Motor neuron (in vitro differentiated cells): ENCODE results near the gene MEX3B. TPM values are rescaled to one million over a fixed set of nuclear protein-coding genes. Genes with fewer than 3 reads are reported as not detected.

ENCODE experiments used
- ATAC-seq, 8 experiments: fragments of 200-7000 bp; cut with Tn5 transposase; replicated peaks in 6 of 8; 2 replicates each; pipeline ENCODE4 v1.8.0; 2021; ENCODE audit warnings: mild to moderate bottlenecking in 8 of 8, moderate library complexity in 8 of 8
- H3K27ac ChIP-seq, 2 donors: fragments of 250-450 bp; sonication (Bioruptor Pico); 2 replicates each; pipeline ENCODE4 v1.9.0; 2021; ENCODE audit warnings: antibody characterized with exemption in 2 of 2, mild to moderate bottlenecking in 2 of 2, moderate library complexity in 1 of 2
- H3K4me1 ChIP-seq, 2 donors: fragments of 250-450 bp; sonication (Bioruptor Pico); replicated peaks in 1 of 2; 2 replicates each; pipeline ENCODE4 v1.6.1; 2021; ENCODE audit warnings: antibody characterized with exemption in 2 of 2, mild to moderate bottlenecking in 2 of 2, moderate library complexity in 1 of 2
- H3K4me3 ChIP-seq, 5 donors: fragments of 250-450 bp; sonication (Bioruptor Pico); 2 replicates each; pipeline ENCODE4 v1.9.0; 2021; ENCODE audit warnings: antibody characterized with exemption in 5 of 5, mild to moderate bottlenecking in 5 of 5, moderate library complexity in 4 of 5
- WGBS, 10 experiments: fragments of 450-650 bp; shearing (Covaris generic); methylation state at CpG; one replicate each; pipeline ENCODE4 v1.0.0; 2022; 5-methylcytosine and 5-hydroxymethylcytosine counted together
- in situ Hi-C, 9 experiments: fragments of 400-800 bp; cut with MboI; loops; one replicate each; pipeline ENCODE4 v1.15.0; 2021; ENCODE audit warnings: low sequenced_read_pairs in 9 of 9, low pct_unique_long_range_greater_than_20kb in 2 of 9; ENCODE audit not compliant: unreplicated experiment in 9 of 9
- total RNA-seq, 8 experiments: library from RNA; unstranded; fragments of 300-600 nt; gene quantifications; 2 replicates each; pipeline versions ENCODE4 v1.2.3 to v1.2.4, GENCODE V29; 2022

The MEX3B gene
- total RNA-seq = 10 to 100 TPM in 7 of 8 experiments, 1 to 10 TPM in 1; 4.2 to 58.4 (median 27.9) TPM

DNA sequence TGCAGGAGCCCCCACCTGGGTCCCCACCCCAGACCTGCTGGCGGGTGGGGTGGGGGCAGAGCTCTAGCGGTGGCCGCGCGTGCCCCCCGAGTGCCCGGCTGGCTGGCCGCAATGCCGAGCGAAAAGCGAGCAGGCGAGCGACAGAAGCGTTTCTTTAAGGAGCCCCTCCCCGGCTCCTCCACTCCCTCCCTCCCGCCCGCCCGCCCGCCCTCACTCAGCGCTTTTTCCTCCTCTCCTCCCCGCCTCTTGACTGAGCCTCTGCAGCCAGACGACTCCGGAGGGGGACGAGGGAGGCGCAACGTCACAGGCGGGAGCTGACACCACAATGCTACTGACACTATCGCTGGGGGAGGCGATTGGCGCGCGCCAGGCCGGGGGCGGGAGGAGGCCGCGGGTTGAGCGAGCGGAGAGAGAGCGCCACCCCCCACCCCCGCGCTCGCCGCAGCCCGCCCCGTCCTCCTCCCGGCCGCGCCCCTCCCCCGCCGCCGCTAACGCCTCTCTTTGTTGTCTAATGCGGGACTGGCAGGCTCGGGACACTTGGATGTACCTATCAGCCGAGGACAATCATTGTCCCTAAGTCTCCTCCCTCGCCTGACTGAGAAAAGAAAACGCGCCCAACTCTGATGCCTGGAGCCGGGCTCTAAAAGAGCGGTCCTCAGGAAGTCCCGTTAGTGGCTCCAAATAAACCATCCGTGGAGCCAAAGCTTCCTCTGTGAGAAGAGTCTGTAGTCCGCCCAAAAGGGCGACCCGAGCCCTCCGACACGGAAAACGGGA lies at the start of gene MEX3B:
TSS of gene MEX3B (minus strand) at position 127 of the 774 bp plus-strand sequence. CDS start 313 bp downstream, outside the sequence.
- peaks cover 14 to 24% of the 10 kb centered on the region in 2 donors for H3K4me1 ChIP-seq
- peak; percentile 59 to 78 (median 72) for ATAC-seq
- in situ Hi-C loops = no loop called here
- peak within 1 kb of the TSS; percentile 84 to 100 (median 97) for H3K4me3 ChIP-seq
- 0% methylated on average over 2 of the region's 68 CpGs; no CpG with 5 or more reads in 9 of the 10 experiments for WGBS, 10 experiments
- H3K27ac ChIP-seq = peak within 1 kb of the TSS; percentile 96 to 99

GRCh38 chr15:82093774-82094211 lies 48.0 kb upstream of the MEX3B start:
- WGBS, 10 experiments = 33 to 89% (median 70%) methylated on average over 1 to 13 of the region's 13 CpGs; no CpG with 5 or more reads in 2 of the 10 experiments
- Histone ChIP-seq H3K4me1 (no peaks in the 10 kb centered on the region), H3K4me3 (no peak overlapping the region), H3K27ac (no peak overlapping the region)
- in situ Hi-C loops = no loop called here
- ATAC-seq = peak in 7 of 8 experiments; percentile 39 to 100 (median 86)

GRCh38 chr15:82093325-82093724 lies 47.5 kb upstream of the MEX3B start:
- no peak for ATAC-seq
- H3K27ac ChIP-seq = no peak overlapping the region
- no peak overlapping the region for H3K4me3 ChIP-seq
- no peaks in the 10 kb centered on the region for H3K4me1 ChIP-seq
- in situ Hi-C loops = no loop called here
- WGBS, 10 experiments = 70 to 100% methylated on average over 1 to 3 of the region's 5 CpGs; no CpG with 5 or more reads in 8 of the 10 experiments

GRCh38 chr15:82091636-82092140 lies 45.9 kb upstream of the MEX3B start:
- Histone ChIP-seq H3K27ac (no peak overlapping the region), H3K4me3 (no peak overlapping the region), H3K4me1 (no peaks in the 10 kb centered on the region)
- in situ Hi-C loops = no loop called here
- no peak for ATAC-seq
- WGBS, 10 experiments = 63 to 100% (median 78%) methylated on average over 1 to 3 of the region's 3 CpGs; no CpG with 5 or more reads in 4 of the 10 experiments

DNA sequence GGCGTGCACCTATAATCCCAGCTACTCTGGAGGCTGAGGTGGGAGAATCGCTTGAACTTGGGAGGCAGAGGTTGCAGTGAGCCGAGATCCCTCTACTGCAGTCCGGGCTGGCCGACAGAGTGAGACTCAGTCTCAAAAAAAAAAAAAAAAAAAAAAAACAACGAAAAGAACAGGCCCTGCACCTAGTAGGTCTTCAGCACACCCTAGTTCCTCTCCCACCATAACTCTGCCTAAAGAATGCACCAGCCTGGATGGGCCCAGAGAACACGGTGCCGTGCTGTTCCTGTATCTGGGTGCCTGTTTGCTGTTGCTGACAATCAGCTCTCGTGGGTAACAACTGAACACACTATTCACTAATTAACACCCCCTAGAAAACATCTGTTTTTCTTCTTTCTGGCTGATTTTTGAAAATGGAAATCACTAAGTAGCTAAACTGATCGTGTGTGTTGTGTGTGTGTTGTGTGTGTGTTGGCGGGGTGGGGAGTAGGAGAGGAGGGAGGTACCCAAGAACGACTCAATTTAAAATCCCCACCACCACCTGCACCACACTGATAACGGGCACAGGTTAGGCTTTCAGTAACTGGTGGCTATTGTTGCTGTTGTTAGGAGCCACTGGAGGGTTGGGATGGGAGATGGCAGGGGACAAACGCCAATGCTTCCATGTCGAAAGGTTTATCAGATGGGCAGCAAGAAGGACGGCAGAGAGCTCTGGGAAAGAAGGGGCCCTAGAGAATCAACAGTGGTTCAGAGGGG lies 40.6 kb upstream of the MEX3B start:
- Histone ChIP-seq H3K4me1 (no peaks in the 10 kb centered on the region), H3K27ac (no peak overlapping the region), H3K4me3 (no peak overlapping the region)
- in situ Hi-C loops = no loop called here
- 47 to 87% (median 79%) methylated on average over 2 to 8 of the region's 16 CpGs; no CpG with 5 or more reads in 1 of the 10 experiments for WGBS, 10 experiments
- no peak for ATAC-seq

DNA sequence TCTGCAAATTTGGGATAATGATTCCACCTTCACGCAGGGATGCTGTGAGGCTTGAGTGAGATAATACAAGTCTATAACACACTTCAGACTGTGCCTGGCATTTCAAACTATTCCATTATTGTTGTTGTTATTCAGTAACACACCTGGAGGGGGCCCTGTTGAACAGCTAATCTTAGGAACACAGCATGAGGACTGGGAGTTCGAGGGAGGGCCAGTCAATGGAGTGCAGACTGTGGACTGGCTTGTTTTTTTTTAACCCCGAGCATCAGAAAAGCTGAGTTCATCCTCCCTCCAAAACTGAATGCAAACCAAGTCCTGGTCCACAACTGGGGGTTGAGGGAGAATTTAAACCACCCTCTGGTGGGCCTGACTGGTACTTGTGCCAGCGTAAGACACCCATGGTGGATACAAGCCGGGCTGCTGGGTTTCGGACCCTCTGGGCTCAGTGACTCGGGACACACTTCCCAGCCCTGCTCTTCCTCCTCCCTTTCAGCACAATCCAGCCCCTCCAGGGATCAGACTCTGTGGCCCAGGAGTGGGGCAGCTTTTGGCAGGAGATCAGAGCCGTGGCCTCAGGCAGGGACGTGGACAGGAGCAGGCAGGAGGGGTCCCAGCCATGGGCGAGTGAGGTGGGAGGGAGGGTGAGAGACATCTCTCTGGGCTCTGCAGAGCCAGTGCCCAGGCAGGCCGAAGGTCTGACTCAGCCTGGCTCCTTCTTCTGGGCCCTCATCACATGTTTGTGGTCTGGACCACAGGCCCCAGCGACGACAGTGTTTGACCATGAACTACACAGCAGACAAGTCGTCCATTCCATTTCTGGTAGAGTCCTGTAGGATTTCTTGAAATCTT lies 36.3 kb upstream of the MEX3B start:
- H3K4me1 ChIP-seq = no peaks in the 10 kb centered on the region
- H3K27ac ChIP-seq = no peak overlapping the region
- in situ Hi-C loops = no loop called here
- ATAC-seq = peak in 4 of 8 experiments; percentile 48 to 65 (median 59)
- H3K4me3 ChIP-seq = no peak overlapping the region
- 25 to 93% (median 82%) methylated on average over 1 to 10 of the region's 14 CpGs; no CpG with 5 or more reads in 2 of the 10 experiments for WGBS, 10 experiments

GRCh38 chr15:82080774-82081173 lies 35.0 kb upstream of the MEX3B start:
- Histone ChIP-seq H3K4me3 (no peak overlapping the region), H3K4me1 (no peaks in the 10 kb centered on the region), H3K27ac (no peak overlapping the region)
- in situ Hi-C loops = no loop called here
- WGBS, 10 experiments = 0 to 100% (median 63%) methylated on average over 1 to 4 of the region's 6 CpGs; no CpG with 5 or more reads in 4 of the 10 experiments
- no peak for ATAC-seq

DNA sequence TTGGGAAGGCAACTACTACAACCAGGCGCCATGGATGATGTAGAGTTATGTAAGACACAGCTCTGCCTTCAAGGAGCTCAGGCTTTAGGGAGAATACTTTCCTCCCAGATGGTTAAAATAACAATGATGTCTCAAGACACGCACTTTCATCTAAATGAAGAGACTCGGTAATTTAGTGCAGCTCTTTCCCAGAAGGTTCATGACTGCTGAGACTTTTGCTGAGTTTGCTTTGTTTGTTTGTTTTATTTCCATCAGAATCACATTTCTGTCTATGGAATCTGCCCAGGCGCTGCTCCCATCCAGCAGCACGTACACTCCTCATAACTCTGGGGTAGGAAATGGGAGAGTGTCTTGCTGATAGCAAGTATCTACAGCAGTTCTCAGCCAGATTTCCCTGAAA lies 33.9 kb upstream of the MEX3B start:
- in situ Hi-C loops = no loop called here
- Histone ChIP-seq H3K4me1 (no peaks in the 10 kb centered on the region), H3K27ac (no peak overlapping the region), H3K4me3 (no peak overlapping the region)
- peak in 1 of 8 experiments; percentile 15 for ATAC-seq
- WGBS, 10 experiments = 3 to 100% (median 60%) methylated on average over 1 to 5 of the region's 5 CpGs; no CpG with 5 or more reads in 4 of the 10 experiments

- H3K27ac ChIP-seq = no peak overlapping the region
- in situ Hi-C loops = loop anchor here in 1 of 9 experiments (25.0 kb wide), 1 partner anchor 112 kb away; no protein-coding TSS in a partner anchor
- H3K4me3 ChIP-seq = no peak overlapping the region
- WGBS, 10 experiments = 13 to 100% (median 86%) methylated on average over 1 of the region's 1 CpG; no CpG with 5 or more reads in 5 of the 10 experiments
- ATAC-seq = peak in 1 of 8 experiments; percentile 46
- no peaks in the 10 kb centered on the region for H3K4me1 ChIP-seq
Observed at GRCh38 chr15:82074610-82075009, 28.8 kb upstream of the MEX3B start.

DNA sequence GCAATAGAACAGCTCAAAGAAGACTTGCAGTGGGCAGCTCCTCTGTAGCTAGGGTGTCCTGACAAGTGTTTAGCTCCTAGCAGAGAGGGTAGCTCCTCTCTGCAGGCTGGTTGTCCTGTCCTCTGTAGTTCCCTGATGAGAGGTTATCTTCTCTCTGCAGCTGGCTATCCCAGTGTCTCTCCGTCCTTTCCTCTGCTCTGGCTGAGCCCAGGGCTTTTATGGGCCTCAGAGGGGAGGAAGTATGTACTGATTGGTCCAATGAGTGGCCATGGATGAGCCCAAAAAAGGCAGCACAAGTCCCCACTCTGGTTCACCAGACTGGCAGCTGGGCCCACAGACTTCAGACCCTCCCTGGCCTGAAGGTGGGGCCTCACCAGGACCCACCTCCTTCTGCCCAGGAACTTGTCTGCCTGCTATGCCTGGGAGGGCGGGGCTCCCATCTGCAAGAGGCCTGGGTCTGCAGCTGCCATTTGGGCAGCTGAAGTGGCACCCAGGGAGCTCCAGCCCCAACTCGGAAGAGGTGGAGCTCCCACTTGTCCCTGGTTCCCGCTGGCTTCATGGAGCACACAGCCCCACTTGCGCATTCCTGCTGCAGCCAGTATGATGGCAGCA lies 27.2 kb upstream of the MEX3B start:
- 27 to 100% (median 84%) methylated on average over 1 to 2 of the region's 5 CpGs; no CpG with 5 or more reads in 2 of the 10 experiments for WGBS, 10 experiments
- Histone ChIP-seq H3K27ac (no peak overlapping the region), H3K4me1 (no peaks in the 10 kb centered on the region), H3K4me3 (no peak overlapping the region)
- ATAC-seq = peak in 1 of 8 experiments; percentile 44
- in situ Hi-C loops = loop anchor here in 1 of 9 experiments (25.0 kb wide), 1 partner anchor 111 kb away; no protein-coding TSS in a partner anchor

GRCh38 chr15:82066455-82066854 lies 20.6 kb upstream of the MEX3B start:
- WGBS, 10 experiments = 59 to 100% (median 83%) methylated on average over 1 to 4 of the region's 4 CpGs; no CpG with 5 or more reads in 3 of the 10 experiments
- Histone ChIP-seq H3K4me3 (no peak overlapping the region), H3K4me1 (no peaks in the 10 kb centered on the region), H3K27ac (no peak overlapping the region)
- no peak for ATAC-seq
- in situ Hi-C loops = loop anchor here in 1 of 9 experiments (25.0 kb wide), 1 partner anchor 104 kb away; no protein-coding TSS in a partner anchor
